GM21526 (cell line): ENCODE results near the gene SLC8A1.

ENCODE experiments used
- ATAC-seq: cut with Tn5 transposase; IDR thresholded peaks from one replicate; pipeline ENCODE4 v1.9.1; 2021; ENCODE audit warnings: moderate library complexity; ENCODE audit not compliant: unreplicated experiment, low FRiP score

SLC8A1 gene

DNA sequence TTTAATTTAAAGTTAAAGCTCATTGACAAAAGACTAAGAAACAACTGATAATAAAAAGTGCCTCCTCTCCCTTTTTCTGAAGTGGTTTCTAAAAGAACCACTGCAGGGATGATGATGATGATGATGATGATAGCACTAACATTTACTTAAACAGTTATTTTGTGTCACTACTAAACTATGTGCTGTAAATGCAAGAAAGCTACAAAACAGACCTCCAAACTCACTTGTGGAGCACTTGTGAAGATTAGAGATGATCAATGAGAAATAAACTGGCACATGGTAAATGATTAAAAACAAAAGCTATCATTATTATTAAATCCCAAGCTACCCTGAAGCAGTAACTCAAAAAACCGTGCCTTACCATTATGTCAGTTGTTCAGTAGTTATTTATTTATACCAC lies 88.7 kb downstream of the SLC8A1 start:
- ATAC-seq = no peak

DNA sequence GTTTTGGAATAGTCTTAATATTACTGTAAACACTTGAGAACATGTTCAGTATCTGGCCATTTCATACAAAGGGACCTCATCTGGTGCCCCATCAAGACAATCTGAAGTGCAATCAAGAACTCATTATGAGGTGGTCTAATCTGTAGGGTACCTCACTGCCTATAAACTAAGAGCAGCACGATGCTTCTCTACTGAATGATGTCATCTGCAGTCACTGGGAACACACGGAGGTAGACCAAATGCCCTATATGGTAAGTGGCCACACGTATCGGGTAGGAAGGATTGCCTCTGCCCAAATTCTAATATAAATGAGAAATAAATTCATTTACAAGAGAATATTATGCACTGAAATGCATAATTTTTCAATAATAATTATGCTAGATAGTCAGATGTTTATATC lies 90.4 kb downstream of the SLC8A1 start:
- no peak for ATAC-seq

DNA sequence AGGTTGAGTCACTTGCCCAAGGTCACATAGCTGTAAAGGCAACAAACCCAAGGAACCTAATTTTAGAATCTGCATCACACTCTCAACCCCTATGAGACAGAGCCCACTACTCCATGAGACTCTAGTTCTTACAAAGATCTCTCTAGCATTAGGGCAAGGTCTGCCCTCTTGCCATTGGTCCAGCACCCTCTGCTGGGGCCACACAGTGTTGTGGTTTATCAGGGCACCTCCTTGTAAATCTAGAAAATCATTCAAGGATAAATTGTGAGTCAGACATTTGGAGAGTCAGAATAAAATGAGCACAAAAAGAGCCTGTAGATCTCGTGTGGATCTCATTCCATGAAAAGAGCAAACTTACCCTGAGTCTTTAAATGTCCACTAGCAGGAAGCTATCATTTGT lies 91.2 kb downstream of the SLC8A1 start:
- ATAC-seq = no peak

DNA sequence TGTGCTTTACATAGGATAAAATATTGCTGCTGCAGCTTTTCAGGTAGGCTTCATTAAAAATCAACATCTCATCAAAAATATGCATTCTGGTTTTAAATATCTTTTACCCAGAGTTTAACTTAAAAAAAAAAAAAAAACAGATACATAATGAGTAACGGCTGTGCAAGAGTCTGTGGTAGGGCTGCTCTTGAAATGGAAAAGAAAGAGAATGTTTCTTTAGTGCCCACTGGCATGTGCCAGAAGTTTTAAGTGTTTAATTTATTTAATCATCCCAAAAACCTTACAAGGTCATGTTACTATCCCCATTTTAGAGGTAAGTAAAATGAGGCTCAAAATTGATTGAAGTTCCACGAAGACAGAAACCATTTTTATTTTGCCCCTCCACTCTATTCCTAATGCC lies 92.1 kb downstream of the SLC8A1 start:
- ATAC-seq = no peak

DNA sequence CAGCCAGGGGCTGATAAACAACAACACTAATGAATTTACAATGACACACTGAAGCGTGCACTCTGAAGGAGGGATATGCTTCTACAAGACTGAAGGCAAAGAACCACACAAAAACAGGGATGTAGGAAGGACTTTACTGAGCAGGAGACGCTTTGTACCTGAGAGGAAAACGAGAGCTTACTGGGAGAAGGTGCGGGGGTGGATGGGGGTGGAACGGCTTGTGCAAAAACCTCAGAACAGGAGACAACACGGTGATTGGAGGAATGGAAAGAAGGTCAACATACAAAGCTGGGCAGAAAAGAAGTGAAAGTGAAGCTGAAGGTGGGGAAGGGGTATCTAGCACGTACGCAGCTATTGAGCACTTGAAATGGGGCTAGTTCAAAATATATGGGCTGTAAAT lies 93.1 kb downstream of the SLC8A1 start:
- ATAC-seq = no peak

DNA sequence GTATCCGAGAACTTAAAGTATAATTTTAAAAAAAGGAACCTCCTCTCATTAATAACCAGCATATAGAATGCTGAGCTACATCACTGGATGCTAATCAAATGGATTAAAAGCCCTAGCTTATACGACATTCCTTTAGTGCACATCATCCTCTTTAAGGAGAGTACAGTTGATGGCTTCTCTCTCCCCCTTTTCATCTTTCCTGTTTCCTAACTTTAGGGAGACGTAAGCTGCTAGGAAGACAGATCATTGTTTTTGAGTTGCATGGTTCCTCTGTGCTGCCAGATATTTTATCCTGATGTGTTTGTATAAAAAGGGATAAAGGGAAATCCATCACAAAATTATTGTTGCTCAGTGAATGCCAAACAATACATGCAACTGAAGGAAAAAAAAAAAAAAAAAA lies 94.2 kb downstream of the SLC8A1 start:
- no peak for ATAC-seq

DNA sequence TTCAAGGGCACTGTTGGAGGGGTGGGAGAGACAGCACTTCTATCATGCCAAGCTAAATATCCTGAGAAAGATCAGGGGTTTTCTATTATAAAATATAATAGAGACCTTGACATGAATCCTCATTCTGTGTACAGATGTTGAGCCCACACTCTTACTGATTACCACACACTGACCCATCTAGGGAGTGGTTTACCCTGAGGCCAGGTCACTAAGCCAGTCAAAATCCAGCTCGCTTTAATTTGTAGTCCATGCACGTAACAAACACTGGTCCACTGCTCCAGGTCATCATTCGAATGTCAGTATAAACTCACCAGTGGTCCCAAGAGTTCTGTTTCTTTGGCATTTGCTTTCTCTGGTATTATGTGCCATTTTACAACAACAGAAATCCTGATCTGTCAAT lies 96.4 kb downstream of the SLC8A1 start:
- ATAC-seq = no peak

DNA sequence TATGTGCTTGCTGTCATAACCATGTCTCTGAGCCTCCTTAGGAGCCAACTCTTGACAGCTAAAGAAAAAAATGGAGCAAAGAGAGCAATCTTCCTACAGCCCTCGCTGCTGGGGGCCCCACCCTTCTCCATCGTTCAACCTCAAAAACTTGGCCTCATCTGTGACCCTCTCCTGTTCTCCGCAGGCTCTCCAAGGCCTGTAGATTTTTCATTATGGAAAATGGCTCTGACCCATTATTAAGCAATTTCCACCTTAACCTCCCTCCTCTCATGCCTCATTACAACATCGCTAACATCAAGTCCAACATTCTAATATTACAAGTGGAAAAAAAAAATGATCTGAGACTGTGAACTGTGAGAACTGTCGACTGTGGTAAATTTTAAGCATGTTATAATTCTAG lies 98.7 kb downstream of the SLC8A1 start:
- ATAC-seq = no peak

DNA sequence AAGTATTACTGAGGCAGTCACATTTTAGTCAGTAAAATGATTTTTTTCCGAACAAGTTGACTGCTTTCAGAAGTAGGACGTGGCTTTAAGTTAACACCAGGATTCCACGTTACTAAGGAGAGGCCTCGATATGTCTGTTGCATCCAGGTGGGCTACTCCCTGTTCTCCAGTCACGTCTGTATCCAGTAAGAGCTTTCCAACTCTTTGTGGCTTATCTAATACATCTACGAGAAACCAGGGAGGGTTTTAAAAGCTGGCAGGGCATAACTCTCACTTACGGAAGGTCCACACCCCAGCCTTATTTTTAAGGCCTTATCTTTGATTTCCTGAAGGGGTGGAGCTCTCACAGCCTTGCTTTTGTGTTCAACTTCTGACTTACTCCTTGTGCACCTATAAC lies 99.2 kb downstream of the SLC8A1 start:
- ATAC-seq = no peak

DNA sequence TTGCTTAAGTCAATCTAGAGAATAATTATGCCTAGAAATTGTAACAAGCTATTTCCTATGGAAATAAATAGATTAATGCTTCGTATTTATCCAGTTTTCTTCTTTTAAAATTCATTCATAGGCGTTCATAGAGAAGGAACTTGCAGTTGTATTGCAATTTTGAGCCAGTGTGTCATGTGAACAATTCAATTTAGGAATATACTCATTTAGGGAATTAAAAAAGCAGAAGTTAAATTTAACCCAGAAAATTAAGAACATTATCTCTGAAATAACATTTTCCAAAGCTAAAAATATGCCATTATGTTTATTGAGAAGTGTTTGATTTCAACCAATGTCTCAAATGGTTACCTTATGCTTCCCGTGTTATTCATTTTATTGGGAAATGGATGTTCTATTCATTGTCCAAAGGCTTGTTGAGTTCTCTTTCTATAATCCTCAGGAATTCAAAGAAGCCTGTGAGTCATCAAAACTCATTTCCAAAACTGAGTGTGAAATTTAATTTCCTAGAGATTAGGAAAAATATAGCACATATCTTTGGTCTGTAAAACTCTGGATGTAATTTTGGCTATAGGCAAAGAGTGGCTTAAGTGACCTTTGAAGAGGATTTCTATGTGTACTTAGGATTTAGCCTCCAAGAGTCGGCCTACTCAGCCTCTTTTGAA lies 99.7 kb downstream of the SLC8A1 start:
- no peak for ATAC-seq

DNA sequence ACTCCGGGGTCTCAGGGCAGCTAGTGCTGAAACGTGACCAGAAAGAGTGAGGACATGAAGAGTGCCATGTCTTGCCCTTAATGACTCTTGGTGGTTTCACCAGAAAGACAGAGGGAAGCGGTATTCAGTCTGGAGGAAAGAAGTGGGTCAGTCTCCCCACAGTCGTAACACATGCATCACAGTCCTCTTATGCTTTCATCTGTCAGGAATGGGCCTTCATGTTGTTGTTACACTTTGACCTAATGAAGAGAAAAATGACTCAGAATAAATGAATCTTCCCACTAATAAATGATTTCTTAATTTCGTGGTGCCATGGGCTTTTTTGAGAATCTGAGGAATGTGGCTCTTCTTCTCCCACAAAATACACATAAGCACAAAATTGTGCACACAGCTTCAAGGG lies 103.2 kb downstream of the SLC8A1 start:
- ATAC-seq = no peak

DNA sequence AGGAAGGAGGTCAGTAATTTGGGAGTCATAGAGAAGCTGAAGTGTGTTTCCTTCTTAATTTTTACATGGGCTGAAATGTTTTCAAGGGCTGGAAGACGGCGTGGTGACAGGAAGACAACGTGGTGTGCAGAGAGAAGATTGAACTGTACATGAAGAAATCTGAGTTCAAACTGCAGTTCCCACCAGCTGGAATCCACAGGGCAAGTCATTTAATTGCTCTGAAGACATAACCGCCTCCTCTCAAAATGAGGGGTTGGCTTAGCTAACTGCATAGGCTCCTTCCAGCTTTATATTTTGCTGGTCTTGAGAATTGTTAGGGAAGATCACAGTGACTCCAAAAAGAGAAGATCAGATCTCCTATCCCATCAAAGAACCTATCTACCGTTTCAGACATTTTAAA lies 103.9 kb downstream of the SLC8A1 start:
- ATAC-seq = no peak

DNA sequence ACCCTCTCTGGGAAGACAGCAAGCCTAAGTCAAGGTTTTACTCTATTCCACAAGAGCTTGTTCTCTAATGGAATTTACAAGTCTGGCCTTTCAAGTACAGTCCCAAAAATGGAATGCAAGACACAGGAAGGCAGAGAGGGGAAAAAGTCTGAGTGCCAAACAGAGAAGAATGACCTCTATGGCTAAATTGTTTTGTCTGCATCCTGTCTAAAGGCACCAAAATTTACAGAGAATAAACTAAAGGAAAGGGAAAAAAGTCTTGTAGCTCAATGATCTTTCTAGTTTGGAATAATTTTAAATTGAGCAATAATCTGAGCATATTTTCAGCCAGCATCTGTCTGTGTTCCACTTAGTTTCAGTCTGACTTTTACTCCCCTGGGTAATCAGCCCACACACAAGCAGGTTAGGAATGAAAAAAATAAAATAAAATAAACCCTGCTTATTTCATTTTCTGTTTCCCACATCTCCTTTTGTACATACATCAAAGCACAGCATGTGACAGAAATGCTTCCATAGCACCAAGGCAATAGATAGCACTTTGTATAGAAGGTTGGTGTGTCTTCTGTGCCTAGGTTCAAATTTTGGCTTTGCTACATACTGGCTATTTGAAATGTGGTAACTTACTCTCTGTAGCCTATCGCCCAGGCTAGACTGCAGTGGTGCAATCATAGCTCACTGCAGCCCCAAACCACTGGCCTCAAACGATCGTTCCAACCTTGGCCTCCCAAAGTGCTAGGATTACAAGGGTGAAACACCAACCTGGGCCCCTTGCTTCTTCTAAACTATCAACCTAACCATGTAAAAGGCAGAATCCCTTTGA lies 105.1 kb downstream of the SLC8A1 start:
- no peak for ATAC-seq

DNA sequence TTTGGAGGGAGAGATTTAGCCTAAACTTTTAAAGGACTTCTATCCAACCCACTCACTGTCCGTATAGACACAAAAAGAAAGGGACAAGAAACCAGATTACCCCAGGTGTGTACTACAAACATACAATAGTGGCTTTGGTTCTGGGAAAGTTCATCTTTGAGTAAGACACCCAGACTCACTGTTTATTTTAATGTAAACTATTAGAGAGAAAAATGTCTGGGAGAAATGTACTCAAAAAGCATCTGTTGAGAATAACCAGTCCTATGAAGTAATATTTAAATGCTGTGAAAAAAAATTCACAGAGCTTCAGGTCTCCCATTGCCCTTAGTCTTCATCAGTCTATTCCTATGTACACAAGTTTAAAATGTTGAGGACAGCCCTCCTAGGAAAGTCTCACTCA lies 107.5 kb downstream of the SLC8A1 start:
- ATAC-seq = no peak

DNA sequence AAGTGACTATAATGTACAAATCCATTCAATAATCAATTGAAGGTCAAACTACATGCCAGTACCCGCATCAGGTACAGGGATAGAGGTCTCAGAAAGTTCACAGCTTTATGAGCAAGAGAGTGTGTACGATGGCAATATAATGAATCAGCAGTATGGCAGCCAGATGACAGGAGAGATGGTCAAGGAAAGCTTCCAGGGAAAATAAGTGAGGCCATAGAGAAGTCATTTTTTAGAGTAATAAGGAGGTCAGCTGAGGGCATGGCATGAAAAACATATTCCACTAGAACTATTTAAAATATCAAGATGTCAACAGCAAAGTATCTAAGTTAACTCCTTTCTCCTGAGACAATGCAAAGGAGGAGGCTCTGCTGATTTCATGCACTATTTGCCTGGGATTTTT lies 108.0 kb downstream of the SLC8A1 start:
- ATAC-seq = no peak

DNA sequence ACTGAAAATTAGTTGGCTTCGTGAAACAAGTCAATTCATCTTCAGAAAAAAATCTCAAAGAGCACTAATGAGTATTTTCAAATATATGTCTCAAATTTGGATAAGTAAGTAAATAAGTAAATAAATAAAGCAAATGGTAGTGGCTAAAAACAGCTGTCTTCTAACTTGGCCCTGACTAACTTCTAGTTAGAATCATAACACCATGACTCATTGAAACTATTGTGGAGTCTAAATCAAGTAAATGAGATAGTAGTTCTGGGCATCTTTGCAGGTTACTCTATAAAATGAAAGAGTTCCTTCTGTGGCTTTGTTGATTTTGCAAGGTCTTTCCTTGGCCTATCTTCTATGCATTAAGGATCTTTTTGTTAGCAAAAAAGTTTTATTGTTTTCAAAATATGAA lies 110.7 kb downstream of the SLC8A1 start:
- no peak for ATAC-seq

DNA sequence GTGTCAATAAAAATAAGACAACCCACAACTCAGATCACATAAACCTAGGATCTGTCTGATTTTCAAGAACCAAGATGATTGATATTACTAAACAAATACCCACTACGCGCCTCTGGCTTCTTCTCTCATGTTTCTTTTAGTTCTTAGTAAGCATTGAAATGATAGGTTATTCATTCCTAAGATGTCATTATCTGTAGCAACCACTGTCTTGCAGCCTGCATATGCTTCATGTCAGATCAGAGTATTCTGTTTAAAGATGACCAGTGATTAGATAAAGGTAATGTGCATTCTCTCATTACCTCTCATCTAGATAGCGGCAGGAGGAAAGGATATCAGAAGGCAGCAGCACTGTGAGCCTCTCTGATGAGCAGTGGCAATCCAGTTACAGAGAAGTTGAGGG lies 112.9 kb downstream of the SLC8A1 start:
- no peak for ATAC-seq

DNA sequence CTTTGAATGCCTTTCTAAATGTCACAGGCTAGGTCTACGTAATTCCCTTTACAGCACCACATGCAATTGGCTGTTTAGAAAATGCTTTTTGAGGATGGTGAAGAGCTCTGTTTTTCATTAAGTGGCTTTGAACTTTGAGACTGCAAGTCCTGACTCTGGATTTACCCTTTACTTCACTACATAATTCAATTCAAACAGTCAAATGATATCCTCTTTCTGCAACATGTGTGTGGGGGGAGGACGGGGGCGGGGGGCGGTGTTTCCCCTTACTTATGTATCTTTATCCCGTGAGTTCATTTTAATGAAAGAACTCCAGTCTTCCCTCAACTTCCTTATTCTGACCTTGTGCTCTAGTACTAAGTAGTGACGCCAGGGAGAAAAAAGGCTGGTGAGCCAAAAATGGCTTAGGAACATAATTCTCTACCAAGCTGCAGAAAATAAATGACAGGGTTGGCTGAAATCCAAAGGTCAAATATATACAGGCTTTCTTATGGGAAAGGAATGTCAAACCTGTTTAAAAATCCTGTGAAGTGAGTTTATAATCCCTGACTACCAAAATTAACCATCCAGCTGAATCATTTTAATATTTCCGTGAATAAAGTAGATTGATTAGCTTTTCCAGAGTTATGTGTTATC lies 119.6 kb downstream of the SLC8A1 start:
- ATAC-seq = no peak

DNA sequence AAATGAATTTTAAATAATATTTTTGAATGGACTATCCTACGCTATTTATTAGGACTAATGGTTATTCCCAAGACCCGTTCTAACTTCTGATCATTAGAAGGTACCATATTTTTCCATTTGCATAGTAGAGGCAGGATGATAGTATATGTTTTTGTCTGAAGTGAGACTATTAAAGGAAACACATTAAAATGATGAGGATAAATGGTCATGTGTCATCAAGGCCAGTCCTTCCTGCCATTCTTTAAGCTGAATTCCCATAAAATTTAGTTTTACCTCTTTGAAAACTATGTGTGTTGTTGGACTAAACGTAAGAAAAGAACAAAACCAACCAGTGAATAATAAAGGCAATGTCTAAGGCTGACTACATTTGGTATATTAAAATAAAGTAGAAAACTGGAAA lies 121.8 kb downstream of the SLC8A1 start:
- no peak for ATAC-seq

DNA sequence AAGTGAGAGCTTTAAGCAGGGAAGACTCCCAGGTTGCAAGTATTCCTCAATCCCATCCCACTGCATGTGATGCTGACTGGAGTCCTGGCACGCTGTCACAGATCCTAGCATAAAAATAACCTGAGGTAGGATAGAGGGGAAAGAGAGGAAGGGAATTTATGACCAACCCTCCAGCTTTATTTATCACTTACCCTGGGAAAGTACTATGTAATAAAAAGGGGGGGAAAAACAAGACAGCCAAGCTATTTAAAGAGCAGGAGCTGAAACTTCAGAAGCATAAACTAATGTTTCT lies 122.2 kb downstream of the SLC8A1 start:
- ATAC-seq = no peak

DNA sequence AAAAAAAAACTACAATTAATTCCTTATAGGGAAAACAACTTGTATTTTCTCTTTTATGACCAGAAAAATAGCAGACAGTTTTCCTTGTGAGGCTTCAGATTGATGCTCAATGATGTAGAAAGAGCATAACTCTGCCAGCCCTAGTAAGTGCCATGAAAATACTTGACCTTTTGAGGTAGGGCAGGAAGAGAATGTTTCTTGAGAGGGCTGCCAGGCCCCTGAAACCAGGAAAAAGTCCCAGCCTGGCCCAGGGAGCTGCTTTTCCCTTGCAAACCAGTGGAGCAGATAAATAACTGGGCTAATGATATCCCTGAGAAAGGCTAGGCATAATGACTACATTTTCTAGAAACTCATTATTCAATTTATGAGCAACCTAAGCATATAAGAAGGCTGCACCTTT lies 126.8 kb downstream of the SLC8A1 start:
- no peak for ATAC-seq

DNA sequence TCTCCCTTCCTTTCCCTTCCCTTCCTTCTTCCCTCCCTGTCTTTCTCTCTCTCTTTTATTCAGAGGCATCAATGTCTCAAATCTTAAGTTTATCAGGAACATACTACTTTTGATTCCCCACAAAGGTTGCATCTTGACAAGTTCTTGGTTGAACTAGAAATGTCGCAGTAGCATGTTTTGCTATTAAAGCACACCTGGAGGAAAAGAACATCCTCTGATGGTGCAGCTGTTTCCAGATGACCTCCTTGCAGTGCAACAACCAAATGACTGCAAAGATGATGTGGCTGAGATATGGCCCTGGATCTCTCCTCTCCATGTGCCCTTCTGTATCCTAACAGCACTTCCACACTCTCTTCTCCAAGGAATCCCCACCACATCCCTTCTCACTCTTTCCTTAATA lies 127.2 kb downstream of the SLC8A1 start:
- ATAC-seq = no peak
